ENCODE measurements around the gene C1orf159. TPM values are rescaled to one million over a fixed set of nuclear protein-coding genes. Genes with fewer than 3 reads are reported as not detected.
A peak's percentile ranks its signal among the peaks of the same experiment; 100 is the strongest.

C1orf159 gene
- total RNA-seq, 4 donors from 2014 or later: 12.8 to 48.4 (median 19.7) TPM

- no peaks in the 10 kb centered on the region for H3K27me3 ChIP-seq
- no peaks in the 10 kb centered on the region for H3K9me3 ChIP-seq
- no peak for DNase-seq (ENCODE audit: low spot score in 2 of 2)
- no peak overlapping the region for H3K27ac ChIP-seq
- H3K4me3 ChIP-seq: no peak overlapping the region
- no peak for TF ChIP-seq EP300 (IDR thresholded peaks at IDR 0.05)
- TF ChIP-seq, protein P1, sequence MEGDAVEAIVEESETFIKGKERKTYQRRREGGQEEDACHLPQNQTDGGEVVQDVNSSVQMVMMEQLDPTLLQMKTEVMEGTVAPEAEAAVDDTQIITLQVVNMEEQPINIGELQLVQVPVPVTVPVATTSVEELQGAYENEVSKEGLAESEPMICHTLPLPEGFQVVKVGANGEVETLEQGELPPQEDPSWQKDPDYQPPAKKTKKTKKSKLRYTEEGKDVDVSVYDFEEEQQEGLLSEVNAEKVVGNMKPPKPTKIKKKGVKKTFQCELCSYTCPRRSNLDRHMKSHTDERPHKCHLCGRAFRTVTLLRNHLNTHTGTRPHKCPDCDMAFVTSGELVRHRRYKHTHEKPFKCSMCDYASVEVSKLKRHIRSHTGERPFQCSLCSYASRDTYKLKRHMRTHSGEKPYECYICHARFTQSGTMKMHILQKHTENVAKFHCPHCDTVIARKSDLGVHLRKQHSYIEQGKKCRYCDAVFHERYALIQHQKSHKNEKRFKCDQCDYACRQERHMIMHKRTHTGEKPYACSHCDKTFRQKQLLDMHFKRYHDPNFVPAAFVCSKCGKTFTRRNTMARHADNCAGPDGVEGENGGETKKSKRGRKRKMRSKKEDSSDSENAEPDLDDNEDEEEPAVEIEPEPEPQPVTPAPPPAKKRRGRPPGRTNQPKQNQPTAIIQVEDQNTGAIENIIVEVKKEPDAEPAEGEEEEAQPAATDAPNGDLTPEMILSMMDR (IDR thresholded peaks at IDR 0.05): no peak
- TF ChIP-seq POLR2A (IDR thresholded peaks at IDR 0.05): no peak
- no peak for TF ChIP-seq POLR2AphosphoS5 (IDR thresholded peaks at IDR 0.05)
- 96% methylated on average over 4 of the region's 22 CpGs for WGBS
- no peaks in the 10 kb centered on the region for H3K4me1 ChIP-seq
- peaks cover 3% of the 10 kb centered on the region for H3K36me3 ChIP-seq
These were observed 26.0 kb downstream of the C1orf159 start for GRCh38 chr1:1089731-1090423.

DNA sequence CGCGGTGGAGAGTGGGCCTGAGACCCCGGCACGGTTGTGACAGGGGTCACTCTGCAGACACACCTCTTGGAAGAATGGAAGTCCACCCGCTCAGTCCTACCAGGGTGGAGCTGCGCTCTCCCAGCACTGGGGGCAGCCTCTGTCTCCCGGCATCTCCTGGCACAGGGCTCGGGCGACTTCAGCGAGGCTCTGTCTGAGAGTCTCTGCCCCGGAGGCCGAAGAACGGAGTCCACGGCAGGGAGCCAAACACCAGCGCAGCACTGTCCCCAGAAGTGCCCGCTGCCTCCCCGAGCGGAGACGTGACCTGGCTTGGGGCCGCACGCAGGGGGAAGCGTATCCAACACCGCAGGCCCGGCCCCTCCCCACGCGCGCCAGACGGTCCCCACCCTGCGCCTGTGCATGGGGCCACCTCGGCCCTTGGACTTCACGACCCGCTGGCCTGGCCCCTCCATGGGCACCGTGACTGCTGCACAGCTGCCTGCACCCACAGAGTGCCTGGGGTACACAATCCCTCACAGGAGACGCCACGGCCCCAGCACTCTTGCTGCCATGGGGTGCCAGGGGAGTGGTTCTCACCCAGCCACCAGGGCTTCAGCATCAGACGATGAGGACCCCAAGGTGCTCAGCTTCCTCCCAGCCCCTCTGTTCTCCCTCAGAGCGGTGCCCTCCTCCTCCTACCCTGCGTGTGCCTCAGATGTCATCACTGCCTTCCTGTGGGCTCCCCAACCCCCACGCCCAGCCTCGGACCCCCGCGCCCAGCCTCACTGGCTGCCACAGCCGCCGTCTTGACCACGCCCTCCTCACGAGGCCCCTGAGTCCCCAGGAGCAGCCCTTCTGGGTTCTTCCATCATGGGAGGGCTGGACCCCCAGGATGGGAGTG, 26.8 kb downstream of the C1orf159 start:
- H3K36me3 ChIP-seq: peaks cover 7% of the 10 kb centered on the region
- 91% methylated on average over 39 of the region's 46 CpGs for WGBS
- no peak for TF ChIP-seq EP300 (IDR thresholded peaks at IDR 0.05)
- TF ChIP-seq POLR2A (IDR thresholded peaks at IDR 0.05): no peak
- TF ChIP-seq POLR2AphosphoS5 (IDR thresholded peaks at IDR 0.05): no peak
- TF ChIP-seq, protein P1 (IDR thresholded peaks at IDR 0.05): no peak
- no peak overlapping the region for H3K27ac ChIP-seq
- H3K27me3 ChIP-seq: no peaks in the 10 kb centered on the region
- no peaks in the 10 kb centered on the region for H3K4me1 ChIP-seq
- H3K9me3 ChIP-seq: no peaks in the 10 kb centered on the region
- H3K4me3 ChIP-seq: no peak overlapping the region
- peak in 1 of 2 donors; percentile 80 for DNase-seq (ENCODE audit: low spot score in 2 of 2)

- TF ChIP-seq EP300 (IDR thresholded peaks at IDR 0.05) (no peak), POLR2A (IDR thresholded peaks at IDR 0.05) (no peak), POLR2AphosphoS5 (IDR thresholded peaks at IDR 0.05) (no peak)
- TF ChIP-seq, protein P1 (IDR thresholded peaks at IDR 0.05): no peak
- Histone ChIP-seq H3K9me3 (no peaks in the 10 kb centered on the region), H3K36me3 (peaks cover 15% of the 10 kb centered on the region), H3K27ac (no peak overlapping the region), H3K4me3 (no peak overlapping the region), H3K4me1 (no peaks in the 10 kb centered on the region), H3K27me3 (no peaks in the 10 kb centered on the region)
- 95% methylated on average over 25 of the region's 39 CpGs for WGBS
- DNase-seq (ENCODE audit: low spot score in 2 of 2): no peak
These were observed 27.7 kb downstream of the C1orf159 start for GRCh38 chr1:1088029-1088800.

DNA sequence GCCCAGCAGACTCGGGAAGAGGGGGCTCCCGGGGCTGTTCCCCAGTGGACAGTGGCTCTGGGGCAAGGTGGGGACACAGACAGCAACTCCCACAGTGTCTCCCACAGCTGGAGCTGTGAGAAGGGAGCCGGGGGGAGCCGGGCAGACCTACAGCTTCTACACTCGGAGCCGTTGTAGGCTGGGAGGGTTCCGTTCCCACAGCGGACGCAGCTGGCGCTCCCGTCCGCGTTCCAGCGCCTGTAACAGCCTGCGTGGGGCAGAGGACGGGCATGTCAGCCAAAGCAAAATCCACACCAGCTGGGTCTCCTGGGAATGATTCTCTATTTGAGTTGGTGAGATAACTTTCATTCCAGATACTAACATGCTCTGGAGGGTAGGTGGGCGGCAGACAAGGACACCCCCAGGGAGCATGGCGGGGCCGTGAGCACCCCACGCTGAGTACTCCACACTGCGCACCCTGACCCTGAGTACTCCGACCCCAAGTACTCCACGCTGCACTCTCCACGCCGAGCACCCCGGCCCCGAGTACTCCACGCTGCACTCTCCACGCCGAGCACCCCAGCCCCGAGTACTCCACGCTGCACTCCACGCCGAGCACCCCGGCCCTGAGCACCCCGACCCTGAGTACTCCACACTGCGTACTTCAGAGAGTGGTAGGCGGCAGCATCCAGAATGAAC, 28.4 kb downstream of the C1orf159 start:
- Histone ChIP-seq H3K9me3 (no peaks in the 10 kb centered on the region), H3K4me3 (no peak overlapping the region), H3K36me3 (peaks cover 21% of the 10 kb centered on the region), H3K27me3 (no peaks in the 10 kb centered on the region), H3K27ac (no peak overlapping the region), H3K4me1 (no peaks in the 10 kb centered on the region)
- WGBS: 86% methylated on average over 38 of the region's 38 CpGs
- DNase-seq (ENCODE audit: low spot score in 2 of 2): no peak
- TF ChIP-seq POLR2A (IDR thresholded peaks at IDR 0.05) (no peak), EP300 (IDR thresholded peaks at IDR 0.05) (no peak)

GRCh38 chr1:1086911-1087341, 29.0 kb downstream of the C1orf159 start:
- peaks cover 24% of the 10 kb centered on the region for H3K36me3 ChIP-seq
- H3K4me1 ChIP-seq: no peaks in the 10 kb centered on the region
- no peak for DNase-seq (ENCODE audit: low spot score in 2 of 2)
- H3K9me3 ChIP-seq: no peaks in the 10 kb centered on the region
- TF ChIP-seq EP300 (IDR thresholded peaks at IDR 0.05) (no peak), POLR2AphosphoS5 (IDR thresholded peaks at IDR 0.05) (no peak), POLR2A (IDR thresholded peaks at IDR 0.05) (no peak)
- TF ChIP-seq, protein P1 (IDR thresholded peaks at IDR 0.05): no peak
- 87% methylated on average over 16 of the region's 17 CpGs for WGBS
- H3K27me3 ChIP-seq: no peaks in the 10 kb centered on the region
- H3K27ac ChIP-seq: no peak overlapping the region
- no peak overlapping the region for H3K4me3 ChIP-seq
